GM23338 (cell line): ENCODE measurements around the gene MUL1. TPM values are rescaled to one million over a fixed set of nuclear protein-coding genes. Genes with fewer than 3 reads are reported as not detected.

Source experiments
- ATAC-seq: fragments of 200-7000 bp; cut with Tn5 transposase; 3 replicates; pipeline ENCODE4 v1.9.1; 2020
- DNase-seq: peaks from one replicate; pipeline ENCODE4 v3.0.0-alpha.2; 2015; ENCODE audit warnings: low spot score
- H2AFZ ChIP-seq: fragments of 200-600 bp; sonication (generic); 2 replicates; pipeline ENCODE4 v1.8.0; 2016; ENCODE audit warnings: antibody characterized with exemption, mild to moderate bottlenecking, moderate library complexity
- H3F3A ChIP-seq: fragments of 200-600 bp; sonication (generic); replicated peaks from 2 replicates; pipeline ENCODE4 v1.8.0; 2017; ENCODE audit warnings: antibody characterized with exemption, mixed run types, low read depth
- H3K27ac ChIP-seq: fragments of 200-600 bp; sonication (generic); 2 replicates; pipeline ENCODE4 v1.6.1; 2016; ENCODE audit warnings: low read depth
- H3K27me3 ChIP-seq: fragments of 200-600 bp; sonication (generic); 2 replicates; pipeline ENCODE4 v1.8.0; 2016; ENCODE audit warnings: mild to moderate bottlenecking, mixed run types, moderate library complexity; ENCODE audit not compliant: insufficient read depth
- H3K36me3 ChIP-seq: fragments of 200-600 bp; sonication (generic); 2 replicates; pipeline ENCODE4 v1.8.0; 2016; ENCODE audit warnings: mild to moderate bottlenecking; ENCODE audit not compliant: insufficient read depth
- H3K4me1 ChIP-seq: fragments of 200-600 bp; sonication (generic); 2 replicates; pipeline ENCODE4 v1.8.0; 2016; ENCODE audit warnings: mild to moderate bottlenecking, moderate library complexity; ENCODE audit not compliant: insufficient read depth
- H3K4me2 ChIP-seq: fragments of 200-600 bp; sonication (generic); 2 replicates; pipeline ENCODE4 v1.7.1; 2017; ENCODE audit warnings: mixed run types
- H3K4me3 ChIP-seq: fragments of 200-600 bp; sonication (generic); 2 replicates; pipeline ENCODE4 v1.6.1; 2016; ENCODE audit warnings: mixed run types
- H3K79me2 ChIP-seq: fragments of 200-600 bp; sonication (generic); replicated peaks from 2 replicates; pipeline ENCODE4 v1.8.0; 2017; ENCODE audit warnings: mild to moderate bottlenecking; ENCODE audit not compliant: insufficient read depth
- H3K9me2 ChIP-seq: fragments of 200-600 bp; sonication (generic); 2 replicates; pipeline ENCODE4 v1.8.0; 2017; ENCODE audit not compliant: insufficient read depth
- H4K20me1 ChIP-seq: fragments of 200-600 bp; sonication (generic); replicated peaks from 2 replicates; pipeline ENCODE4 v1.8.0; 2017; ENCODE audit warnings: mild to moderate bottlenecking; ENCODE audit not compliant: insufficient read depth
- H3K27ac Mint-ChIP-seq: 2 replicates; pipeline ENCODE4 v1.8.0; 2020; ENCODE audit warnings: inconsistent platforms, mild to moderate bottlenecking, moderate library complexity, mixed read lengths
- H3K27me3 Mint-ChIP-seq: 3 replicates; pipeline ENCODE4 v1.8.0; 2022; ENCODE audit warnings: low read depth, mild to moderate bottlenecking, moderate library complexity, mixed read lengths, inconsistent platforms; ENCODE audit not compliant: insufficient read depth, poor library complexity
- H3K36me3 Mint-ChIP-seq: 3 replicates; pipeline ENCODE4 v1.8.0; 2021; ENCODE audit warnings: low read depth, mild to moderate bottlenecking, inconsistent platforms, moderate library complexity, mixed read lengths
- H3K4me1 Mint-ChIP-seq: 3 replicates; pipeline ENCODE4 v1.8.0; 2020; ENCODE audit warnings: mild to moderate bottlenecking, inconsistent platforms, mixed read lengths
- H3K4me3 Mint-ChIP-seq: 3 replicates; pipeline ENCODE4 v1.8.0; 2021; ENCODE audit warnings: moderate library complexity, mild to moderate bottlenecking, inconsistent platforms, mixed read lengths
- H3K9me3 Mint-ChIP-seq: 3 replicates; pipeline ENCODE4 v1.8.0; 2020; ENCODE audit warnings: moderate library complexity, mild to moderate bottlenecking, inconsistent platforms, mixed read lengths
- CREB1 ChIP-seq: fragments of 250-450 bp; sonication (Bioruptor Pico); IDR thresholded peaks from 2 replicates; pipeline ENCODE4 v1.5.0; 2020; ENCODE audit warnings: low read depth, mild to moderate bottlenecking, moderate library complexity
- EZH2 ChIP-seq: fragments of 200-600 bp; sonication (generic); IDR thresholded peaks from one replicate; pipeline ENCODE4 v1.8.0; 2017; ENCODE audit warnings: antibody characterized with exemption, mild to moderate bottlenecking, low read depth; ENCODE audit not compliant: unreplicated experiment
- EZH2phosphoT487 ChIP-seq: fragments of 200-600 bp; sonication (generic); IDR thresholded peaks from one replicate; pipeline ENCODE4 v1.8.1; 2018; ENCODE audit warnings: antibody characterized with exemption; ENCODE audit not compliant: unreplicated experiment
- JUNB ChIP-seq: IDR thresholded peaks from one replicate; pipeline ENCODE4 v1.6.1; 2016; ENCODE audit warnings: antibody characterized with exemption; ENCODE audit not compliant: unreplicated experiment
- NANOG ChIP-seq: IDR thresholded peaks from 2 replicates; pipeline ENCODE4 v1.6.1; 2016; ENCODE audit warnings: antibody characterized with exemption, borderline replicate concordance
- POLR2AphosphoS5 ChIP-seq: IDR thresholded peaks from 2 replicates; pipeline ENCODE4 v1.6.1; 2016; ENCODE audit warnings: antibody characterized with exemption, low read depth
- REST ChIP-seq: IDR thresholded peaks from one replicate; pipeline ENCODE4 v1.6.1; 2018; ENCODE audit warnings: antibody characterized with exemption; ENCODE audit not compliant: unreplicated experiment
- STAT1 ChIP-seq: IDR thresholded peaks from one replicate; pipeline ENCODE4 v1.6.1; 2016; ENCODE audit warnings: antibody characterized with exemption; ENCODE audit not compliant: unreplicated experiment
- ZNF114 ChIP-seq: fragments of 250-450 bp; sonication (Bioruptor Pico); IDR thresholded peaks from 2 replicates; pipeline ENCODE4 v1.5.0; 2020; ENCODE audit warnings: mild to moderate bottlenecking, moderate library complexity
- ZNF331 ChIP-seq: fragments of 250-450 bp; sonication (Bioruptor Pico); IDR thresholded peaks from 2 replicates; pipeline ENCODE4 v1.5.0; 2020; ENCODE audit warnings: low read depth, mild to moderate bottlenecking, moderate library complexity
- ZNF462 ChIP-seq: fragments of 250-450 bp; sonication (Bioruptor Pico); IDR thresholded peaks from 2 replicates; pipeline ENCODE4 v1.5.0; 2020; ENCODE audit warnings: mild to moderate bottlenecking, moderate library complexity
- polyA plus RNA-seq: library from polyadenylated mRNA; unstranded; fragments of >200 nt; fragmentation: Nextera tagmentation; extraction: Ambion mirVana; gene quantifications from 2 replicates; pipeline ENCODE4 v1.2.1, GENCODE V29; 2016
- total RNA-seq: library from RNA; depleted of rRNA; stranded (reverse); fragments of >200 nt; shearing (Covaris generic); gene quantifications from 2 replicates; pipeline ENCODE4 v1.2.3, GENCODE V29; 2014
- TF ChIP-seq, protein P1 (sequence below): IDR thresholded peaks from 2 replicates; pipeline ENCODE4 v1.6.1; 2016; ENCODE audit warnings: antibody characterized with exemption

Gene MUL1
- total and polyA plus RNA-seq, 2 experiments from 2014 or later: 8.9 to 26.2 TPM

DNA sequence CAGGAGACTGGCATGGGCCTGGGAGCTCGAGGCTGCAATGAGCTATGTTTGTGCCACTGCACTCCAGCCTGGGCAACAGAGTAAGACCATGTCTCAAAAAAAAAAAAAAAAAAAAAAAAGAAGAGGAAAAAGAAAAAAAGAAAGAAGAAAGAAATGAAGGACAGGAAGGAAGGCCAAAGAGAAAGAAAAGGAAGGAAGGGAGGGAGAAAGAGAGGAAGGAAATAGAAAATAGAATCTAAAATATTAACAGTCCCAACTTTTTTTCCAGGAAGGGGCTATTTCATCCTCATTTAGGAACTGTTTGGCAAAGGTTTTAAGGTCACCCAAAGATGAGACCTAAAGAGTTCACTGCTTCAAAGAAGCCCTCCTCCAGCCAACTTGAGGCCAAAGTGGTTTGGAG, 2.5 kb downstream of the MUL1 start:
- no peak for DNase-seq
- Histone ChIP-seq H3K4me1 (no peaks in the 10 kb centered on the region; the same call in 1 of the 2 replicates), H3F3A (no peaks in the 10 kb centered on the region), H3K4me2 (no peak overlapping the region), H3K27ac (no peak overlapping the region), H3K4me3 (no peak overlapping the region), H2AFZ (no peak overlapping the region), H3K9me2 (no peaks in the 10 kb centered on the region), H4K20me1 (peaks cover 14% of the 10 kb centered on the region; the same call in 1 of the 2 replicates), H3K36me3 (peaks cover 7% of the 10 kb centered on the region), H3K79me2 (peaks cover 44% of the 10 kb centered on the region), H3K27me3 (no peaks in the 10 kb centered on the region)
- no peaks in the 10 kb centered on the region for H3K9me3 Mint-ChIP-seq
- H3K27me3 Mint-ChIP-seq: peaks cover 6% of the 10 kb centered on the region
- H3K4me1 Mint-ChIP-seq: peaks cover 4% of the 10 kb centered on the region; the same call in 2 of the 3 replicates
- H3K36me3 Mint-ChIP-seq: peaks cover 16% of the 10 kb centered on the region
- no peak overlapping the region for H3K4me3 Mint-ChIP-seq
- TF ChIP-seq NANOG (no peak), ZNF114 (CRISPR knock-in tag) (no peak), ZNF331 (CRISPR knock-in tag) (no peak), JUNB (no peak), EZH2 (no peak), REST (no peak), EZH2phosphoT487 (no peak), POLR2AphosphoS5 (no peak), CREB1 (no peak), STAT1 (no peak), ZNF462 (CRISPR knock-in tag) (no peak)
- TF ChIP-seq, protein P1, sequence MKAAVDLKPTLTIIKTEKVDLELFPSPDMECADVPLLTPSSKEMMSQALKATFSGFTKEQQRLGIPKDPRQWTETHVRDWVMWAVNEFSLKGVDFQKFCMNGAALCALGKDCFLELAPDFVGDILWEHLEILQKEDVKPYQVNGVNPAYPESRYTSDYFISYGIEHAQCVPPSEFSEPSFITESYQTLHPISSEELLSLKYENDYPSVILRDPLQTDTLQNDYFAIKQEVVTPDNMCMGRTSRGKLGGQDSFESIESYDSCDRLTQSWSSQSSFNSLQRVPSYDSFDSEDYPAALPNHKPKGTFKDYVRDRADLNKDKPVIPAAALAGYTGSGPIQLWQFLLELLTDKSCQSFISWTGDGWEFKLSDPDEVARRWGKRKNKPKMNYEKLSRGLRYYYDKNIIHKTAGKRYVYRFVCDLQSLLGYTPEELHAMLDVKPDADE: no peak
- H3K27ac Mint-ChIP-seq: no peak overlapping the region
- ATAC-seq: no peak
